HepG2 (cell line): ENCODE measurements around the gene ZDHHC14. TPM values are rescaled to one million over a fixed set of nuclear protein-coding genes. Genes with fewer than 3 reads are reported as not detected.
A peak's percentile ranks its signal among the peaks of the same experiment; 100 is the strongest.

ENCODE experiments used
- ATAC-seq: fragments of 200-7000 bp; cut with Tn5 transposase; 3 replicates; pipeline ENCODE4 v1.9.1; 2020; ENCODE audit warnings: mild to moderate bottlenecking, moderate library complexity
- BruUV-seq: library from RNA; stranded (reverse); fragments of 400-500 nt; replicated peaks from 2 replicates; lab custom pipeline; 2021; lab: Mats Ljungman, UMichigan
- CTCF ChIA-PET: fragments of 300-600 bp; formaldehyde crosslinking; extraction: SDS; loops from one replicate; lab custom pipeline; 2021; ENCODE audit warnings: low total read pairs, inconsistent platforms, low intra/inter-chr PET ratio; lab: Yijun Ruan, JAX
- POLR2A ChIA-PET: fragments of 350-600 bp; sonication (Branson Sonifier 250); formaldehyde crosslinking; loops from one replicate; lab custom pipeline; 2020; ENCODE audit warnings: antibody characterized with exemption, inconsistent platforms; lab: Yijun Ruan, JAX
- DNase-seq: peaks from one replicate; pipeline ENCODE4 v3.0.0-alpha.2; 2015; ENCODE audit warnings: low spot score
- FAIRE-seq: peaks from 3 replicates; lab custom pipeline; 2011; peaks lifted over from hg19 to GRCh38; lab: Jason Lieb, UNC
- H2AFZ ChIP-seq: one replicate; pipeline ENCODE4 v1.6.1; 2011; ENCODE audit warnings: low read length, inconsistent platforms
- H3K27ac ChIP-seq: fragments of 300-600 bp; 3 replicates; pipeline ENCODE4 v1.8.0; 2011; ENCODE audit warnings: mixed run types, mild to moderate bottlenecking, mixed read lengths, low read length, inconsistent platforms; ENCODE audit not compliant: insufficient read depth; ENCODE audit errors: extremely low read length
- H3K27me3 ChIP-seq, 2 experiments: fragments of 200-600 bp in 1 of 2; 2 replicates in 1 of 2; 3 replicates in 1 of 2; pipeline versions ENCODE4 v1.6.0 to v1.8.0; 2011; ENCODE audit warnings: low read length in 2 of 2, mild to moderate bottlenecking in 2 of 2, moderate library complexity in 2 of 2, inconsistent platforms in 1 of 2; ENCODE audit not compliant: insufficient read depth in 2 of 2, control insufficient read depth in 1 of 2
- H3K36me3 ChIP-seq, 2 experiments: fragments of 200-600 bp in 1 of 2; replicated peaks in 1 of 2; 2 replicates in 1 of 2; 3 replicates in 1 of 2; pipeline versions ENCODE4 v1.5.1 to v1.8.0; 2011; ENCODE audit warnings: low read length in 2 of 2, inconsistent platforms in 1 of 2; ENCODE audit not compliant: insufficient read depth in 2 of 2, control insufficient read depth in 1 of 2
- H3K4me1 ChIP-seq: 2 replicates; pipeline ENCODE4 v1.5.1; 2012; ENCODE audit warnings: low read length, inconsistent platforms; ENCODE audit not compliant: insufficient read depth
- H3K4me2 ChIP-seq: 2 replicates; pipeline ENCODE4 v1.6.0; 2011; ENCODE audit warnings: low read depth, low read length, inconsistent platforms
- H3K4me3 ChIP-seq, 3 experiments: fragments of 200-600 bp in 1 of 3; sonication (generic), shearing (Covaris generic) in 1 of 3; replicated peaks in 1 of 3; 2 replicates each; pipeline ENCODE4 v1.5.1; 2011 to 2016; ENCODE audit warnings: low read length in 3 of 3, inconsistent platforms in 2 of 3, low read depth in 2 of 3, mild to moderate bottlenecking in 2 of 3, control low read depth in 1 of 3, mixed read lengths in 1 of 3; ENCODE audit not compliant: insufficient read depth in 1 of 3
- H3K79me2 ChIP-seq: one replicate; pipeline ENCODE4 v1.6.1; 2011; ENCODE audit warnings: low read length, inconsistent platforms; ENCODE audit not compliant: insufficient read depth
- H3K9ac ChIP-seq: 2 replicates; pipeline ENCODE4 v1.6.0; 2011; ENCODE audit warnings: mild to moderate bottlenecking, low read depth, low read length, inconsistent platforms; ENCODE audit not compliant: insufficient read depth
- H3K9me3 ChIP-seq: 2 replicates; pipeline ENCODE4 v1.5.1; 2012; ENCODE audit warnings: mild to moderate bottlenecking, low read length
- H4K20me1 ChIP-seq: 2 replicates; pipeline ENCODE4 v1.6.0; 2011; ENCODE audit warnings: inconsistent platforms, mild to moderate bottlenecking, low read length, moderate library complexity; ENCODE audit not compliant: insufficient read depth
- CBX5 ChIP-seq: sonication (generic); formaldehyde crosslinking; IDR thresholded peaks from 2 replicates; pipeline ENCODE4 v1.4.0; 2020; ENCODE audit warnings: missing genetic modification reagents, borderline replicate concordance
- ETV5 ChIP-seq: IDR thresholded peaks from 2 replicates; pipeline ENCODE4 v1.6.1; 2018; ENCODE audit warnings: missing biosample characterization, missing genetic modification reagents, inconsistent platforms, borderline replicate concordance
- KMT2A ChIP-seq: sonication (generic); formaldehyde crosslinking; IDR thresholded peaks from 2 replicates; pipeline ENCODE4 v1.4.0; 2020; ENCODE audit warnings: missing genetic modification reagents
- NR2C2 ChIP-seq: sonication (generic); formaldehyde crosslinking; IDR thresholded peaks from 2 replicates; pipeline ENCODE4 v1.4.0; 2020; ENCODE audit warnings: missing genetic modification reagents, mild to moderate bottlenecking, moderate library complexity, borderline replicate concordance
- NR3C1 ChIP-seq: sonication (generic); formaldehyde crosslinking; IDR thresholded peaks from 2 replicates; pipeline ENCODE4 v1.4.0; 2020; ENCODE audit warnings: missing genetic modification reagents
- PAF1 ChIP-seq: IDR thresholded peaks from 2 replicates; pipeline ENCODE4 v1.6.1; 2016; ENCODE audit warnings: missing genetic modification reagents, missing compliant biosample characterization
- ZFP82 ChIP-seq: sonication (generic); formaldehyde crosslinking; IDR thresholded peaks from 2 replicates; pipeline ENCODE4 v1.5.1; 2020; ENCODE audit warnings: mild to moderate bottlenecking, missing genetic modification reagents, borderline replicate concordance
- ZNF616 ChIP-seq: sonication (generic); formaldehyde crosslinking; IDR thresholded peaks from 2 replicates; pipeline ENCODE4 v1.5.0; 2020; ENCODE audit warnings: low read depth, mild to moderate bottlenecking, missing genetic modification reagents
- WGBS: methylation state at CpG from one replicate; pipeline ENCODE4 v1.1.6; 2017; ENCODE audit warnings: low lambda C conversion rate; 5-methylcytosine and 5-hydroxymethylcytosine counted together
- in situ Hi-C: cut with HindIII; loops from 2 replicates; pipeline ENCODE4 v1.10.0; 2017; ENCODE audit warnings: low pct_unique_long_range_greater_than_20kb; ENCODE audit not compliant: extremely low pct_ligation_motif_present
- intact Hi-C: fragments of 100-400 bp; cut with micrococcal nuclease; formaldehyde crosslinking; loops from one replicate; pipeline ENCODE4 v1.10.0; 2022; ENCODE audit not compliant: unreplicated experiment
- polyA plus RNA-seq, 8 experiments: library from polyadenylated mRNA; depleted of rRNA in 3 of 8; stranded (reverse) in 7 of 8; unstranded in 1 of 8; fragments of >200 nt; fragmentation: Illumina TruSeq in 4 of 8; extraction: Trizol in 4 of 8; gene quantifications; 2 replicates each; pipeline versions ENCODE4 v1.2.1 to v1.2.3, GENCODE V29; 2011 to 2016; ENCODE audit warnings: low read depth in 4 of 8, missing spikeins in 1 of 8, mixed read lengths in 1 of 8; ENCODE audit not compliant: insufficient read depth in 1 of 8
- total RNA-seq, 5 experiments: library from RNA; depleted of rRNA; stranded (reverse); fragments of >200 nt; fragmentation: Illumina TruSeq; extraction: Trizol; gene quantifications; 2 replicates each; pipeline ENCODE4 v1.2.3, GENCODE V29; 2016; ENCODE audit warnings: low read depth in 1 of 5
- TF ChIP-seq, protein P1 (sequence below): sonication (generic); formaldehyde crosslinking; IDR thresholded peaks from 2 replicates; pipeline ENCODE4 v1.8.0; 2022; ENCODE audit warnings: missing genetic modification reagents, mild to moderate bottlenecking, borderline replicate concordance
- TF ChIP-seq, protein P2 (sequence below): sonication (generic); formaldehyde crosslinking; IDR thresholded peaks from 2 replicates; pipeline ENCODE4 v1.5.1; 2020; ENCODE audit warnings: missing genetic modification reagents, mild to moderate bottlenecking, borderline replicate concordance
- TF ChIP-seq, protein P3 (sequence below): sonication (generic); formaldehyde crosslinking; conservative IDR thresholded peaks from 2 replicates; pipeline ENCODE4 v1.8.0; 2022; ENCODE audit warnings: mild to moderate bottlenecking, moderate library complexity, missing genetic modification reagents

The ZDHHC14 gene
- total and polyA plus RNA-seq, 2 of the 13 experiments (the other 11 are each of a cell fraction or from before 2014, with no cell fraction given), result 3.7 to 9.5 TPM

DNA sequence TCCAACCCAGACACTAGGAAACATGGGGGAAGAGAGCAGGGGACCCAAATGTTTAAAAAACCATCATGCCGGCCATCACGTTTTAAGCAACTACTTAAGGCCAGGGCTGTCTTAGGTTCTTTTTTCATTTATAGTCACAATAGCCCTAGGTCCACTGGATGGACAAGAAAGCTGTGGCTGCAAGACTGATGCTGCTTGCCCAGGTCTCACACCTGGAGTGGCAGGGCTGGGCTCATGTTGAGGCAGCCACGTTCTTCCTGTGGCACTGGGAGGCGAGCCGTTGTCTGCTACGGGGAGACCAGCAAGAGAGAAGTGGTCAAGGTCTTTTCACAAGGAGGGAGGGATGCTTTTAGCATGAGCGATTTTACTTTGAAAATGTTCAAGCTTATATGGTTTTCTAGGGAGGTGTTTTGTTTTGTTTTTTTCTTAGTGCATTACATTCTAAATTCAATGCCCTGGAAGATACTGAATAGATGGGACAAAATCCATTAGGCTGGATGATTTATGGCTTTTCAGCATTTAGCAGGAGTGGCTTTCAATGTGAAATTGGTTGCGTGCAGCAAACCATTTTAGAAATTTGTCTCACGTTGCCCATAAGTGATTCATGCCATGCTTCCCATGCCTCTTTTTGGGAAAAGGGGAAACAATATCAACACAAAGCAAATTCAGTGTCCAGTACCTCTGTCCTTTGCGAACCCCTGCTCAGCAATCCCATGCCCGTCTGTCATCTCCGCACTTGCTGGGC is 335.4 kb downstream of the ZDHHC14 start:
- peak overlapping the region in 1 of 3 experiments; percentile 45; a peak in 1 of 6 replicates for H3K4me3 ChIP-seq
- intact Hi-C loops, result loop anchor here (5.0 kb wide), 1 partner anchor 41 kb away; no protein-coding TSS in a partner anchor
- no peak overlapping the region for H2AFZ ChIP-seq
- H3K9me3 ChIP-seq, result no peaks in the 10 kb centered on the region
- no peaks in the 10 kb centered on the region for H3K79me2 ChIP-seq
- H3K4me1 ChIP-seq, result peaks cover 24% of the 10 kb centered on the region
- H3K4me2 ChIP-seq, result peak overlapping the region; percentile 80
- no peaks in the 10 kb centered on the region for H3K36me3 ChIP-seq
- no peak overlapping the region for H3K27ac ChIP-seq
- DNase-seq, result no peak
- ATAC-seq, result 0 out of 3 replicates have a peak, but pooled peaks have one; percentile 14
- no TSS peak for BruUV-seq
- CTCF ChIA-PET, result no interaction called here
- TF ChIP-seq, protein P1, sequence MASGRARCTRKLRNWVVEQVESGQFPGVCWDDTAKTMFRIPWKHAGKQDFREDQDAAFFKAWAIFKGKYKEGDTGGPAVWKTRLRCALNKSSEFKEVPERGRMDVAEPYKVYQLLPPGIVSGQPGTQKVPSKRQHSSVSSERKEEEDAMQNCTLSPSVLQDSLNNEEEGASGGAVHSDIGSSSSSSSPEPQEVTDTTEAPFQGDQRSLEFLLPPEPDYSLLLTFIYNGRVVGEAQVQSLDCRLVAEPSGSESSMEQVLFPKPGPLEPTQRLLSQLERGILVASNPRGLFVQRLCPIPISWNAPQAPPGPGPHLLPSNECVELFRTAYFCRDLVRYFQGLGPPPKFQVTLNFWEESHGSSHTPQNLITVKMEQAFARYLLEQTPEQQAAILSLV (CRISPR knock-in tag), result 0 out of 2 replicates have a peak, but pooled peaks have one; percentile 31
- no peak for TF ChIP-seq NR3C1 (CRISPR knock-in tag)
- TF ChIP-seq, all 625 proteins: peak for 1
- in situ Hi-C loops, result no loop called here
- FAIRE-seq, result no peak
- POLR2A ChIA-PET, result interaction anchor here (1.2 to 2.9 kb wide), 2 partner anchors 11 to 16 kb away, joined by 7 to 34 read pairs; no protein-coding TSS in a partner anchor
- 30% methylated on average over 12 of the region's 12 CpGs for WGBS
- Histone ChIP-seq H3K9ac (no peak overlapping the region), H4K20me1 (no peaks in the 10 kb centered on the region), H3K27me3 (peaks cover 2 to 22% of the 10 kb centered on the region in 2 experiments; a peak in 3 of 5 replicates)

DNA sequence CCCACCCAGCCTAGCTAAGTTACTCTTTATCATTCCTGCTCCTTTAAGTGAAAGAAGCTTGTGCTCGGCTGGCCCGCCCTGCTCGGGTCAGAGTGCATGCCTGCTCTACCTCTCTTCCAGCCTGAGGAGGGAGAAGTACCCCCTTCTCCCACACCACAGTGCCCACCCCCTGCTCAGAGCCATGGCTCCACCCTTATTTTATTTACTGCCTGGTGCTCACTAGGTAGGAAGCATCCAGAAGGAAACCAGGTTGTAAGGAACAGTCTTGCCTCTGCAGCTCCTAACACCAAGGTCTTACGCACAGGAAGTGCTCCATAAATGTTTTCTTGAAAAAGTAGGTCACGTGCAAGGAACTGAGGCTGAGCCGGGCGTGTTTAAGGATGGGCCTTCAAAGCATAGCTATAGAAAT is 336.4 kb downstream of the ZDHHC14 start:
- ATAC-seq, result peak; percentile 45
- TF ChIP-seq ZNF616 (CRISPR knock-in tag), result no peak
- no peak for TF ChIP-seq ZFP82
- TF ChIP-seq NR2C2, result peak; percentile 34; the same call in 1 of the 2 replicates
- no peak for TF ChIP-seq CBX5 (CRISPR knock-in tag)
- TF ChIP-seq PAF1 (CRISPR knock-in tag), result no peak
- TF ChIP-seq, protein P2, sequence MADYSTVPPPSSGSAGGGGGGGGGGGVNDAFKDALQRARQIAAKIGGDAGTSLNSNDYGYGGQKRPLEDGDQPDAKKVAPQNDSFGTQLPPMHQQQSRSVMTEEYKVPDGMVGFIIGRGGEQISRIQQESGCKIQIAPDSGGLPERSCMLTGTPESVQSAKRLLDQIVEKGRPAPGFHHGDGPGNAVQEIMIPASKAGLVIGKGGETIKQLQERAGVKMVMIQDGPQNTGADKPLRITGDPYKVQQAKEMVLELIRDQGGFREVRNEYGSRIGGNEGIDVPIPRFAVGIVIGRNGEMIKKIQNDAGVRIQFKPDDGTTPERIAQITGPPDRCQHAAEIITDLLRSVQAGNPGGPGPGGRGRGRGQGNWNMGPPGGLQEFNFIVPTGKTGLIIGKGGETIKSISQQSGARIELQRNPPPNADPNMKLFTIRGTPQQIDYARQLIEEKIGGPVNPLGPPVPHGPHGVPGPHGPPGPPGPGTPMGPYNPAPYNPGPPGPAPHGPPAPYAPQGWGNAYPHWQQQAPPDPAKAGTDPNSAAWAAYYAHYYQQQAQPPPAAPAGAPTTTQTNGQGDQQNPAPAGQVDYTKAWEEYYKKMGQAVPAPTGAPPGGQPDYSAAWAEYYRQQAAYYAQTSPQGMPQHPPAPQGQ (CRISPR knock-in tag), result no peak
- TF ChIP-seq, protein P3, sequence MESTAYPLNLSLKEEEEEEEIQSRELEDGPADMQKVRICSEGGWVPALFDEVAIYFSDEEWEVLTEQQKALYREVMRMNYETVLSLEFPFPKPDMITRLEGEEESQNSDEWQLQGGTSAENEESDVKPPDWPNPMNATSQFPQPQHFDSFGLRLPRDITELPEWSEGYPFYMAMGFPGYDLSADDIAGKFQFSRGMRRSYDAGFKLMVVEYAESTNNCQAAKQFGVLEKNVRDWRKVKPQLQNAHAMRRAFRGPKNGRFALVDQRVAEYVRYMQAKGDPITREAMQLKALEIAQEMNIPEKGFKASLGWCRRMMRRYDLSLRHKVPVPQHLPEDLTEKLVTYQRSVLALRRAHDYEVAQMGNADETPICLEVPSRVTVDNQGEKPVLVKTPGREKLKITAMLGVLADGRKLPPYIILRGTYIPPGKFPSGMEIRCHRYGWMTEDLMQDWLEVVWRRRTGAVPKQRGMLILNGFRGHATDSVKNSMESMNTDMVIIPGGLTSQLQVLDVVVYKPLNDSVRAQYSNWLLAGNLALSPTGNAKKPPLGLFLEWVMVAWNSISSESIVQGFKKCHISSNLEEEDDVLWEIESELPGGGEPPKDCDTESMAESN (CRISPR knock-in tag), result no peak
- no peak for TF ChIP-seq ETV5 (CRISPR knock-in tag)
- TF ChIP-seq KMT2A, result no peak

More for the DNA sequence above, 336.4 kb downstream of the ZDHHC14 start:
- Histone ChIP-seq H3K4me2 (peak overlapping the region; percentile 80), H3K27me3 (peaks cover 2 to 13% of the 10 kb centered on the region in 2 experiments; a peak in 1 of 5 replicates), H2AFZ (no peak overlapping the region), H3K9ac (no peak overlapping the region), H4K20me1 (no peaks in the 10 kb centered on the region), H3K79me2 (no peaks in the 10 kb centered on the region), H3K36me3 (no peaks in the 10 kb centered on the region), H3K27ac (no peak overlapping the region), H3K4me3 (peak overlapping the region; percentile 3 to 45 (median 36); a peak in 3 of 6 replicates), H3K4me1 (peaks cover 33% of the 10 kb centered on the region), H3K9me3 (no peaks in the 10 kb centered on the region)
- FAIRE-seq (peak; percentile 46), DNase-seq (no peak)
- ChIA-PET POLR2A (interaction anchor here (1.2 to 2.9 kb wide), 2 partner anchors 10 to 15 kb away, joined by 7 to 34 read pairs; no protein-coding TSS in a partner anchor), CTCF (no interaction called here)
- BruUV-seq, result no TSS peak
- WGBS, result 2% methylated on average over 7 of the region's 7 CpGs
- intact Hi-C loops (loop anchor here (5.0 kb wide), 1 partner anchor 40 kb away; no protein-coding TSS in a partner anchor), in situ Hi-C loops (no loop called here)
